Measurements from ENCODE around the gene FGF5. TPM values are rescaled to one million over a fixed set of nuclear protein-coding genes. Genes with fewer than 3 reads are reported as not detected.
"Not testable (repeated sequence)": the region's sequence is repeated elsewhere in the genome, so short reads cannot be mapped to it uniquely, and the experiment has no call there.

Gene FGF5
- total RNA-seq, 1 experiment from 2014 or later = not detected

- Histone ChIP-seq H4K91ac (ENCODE audit: insufficient read length, low read depth, low read length) (no peak overlapping the region), H3K4me1 (ENCODE audit: insufficient read depth, low read length) (no peaks in the 10 kb centered on the region), H3K23me2 (ENCODE audit: insufficient read length, low read depth, low read length, poor library complexity, severe bottlenecking) (no peaks in the 10 kb centered on the region), H3K79me2 (ENCODE audit: insufficient read depth, low read length) (no peaks in the 10 kb centered on the region), H3K27ac (ENCODE audit: insufficient read length, low read depth, low read length) (no peak overlapping the region), H2AK5ac (ENCODE audit: insufficient read length, low read length) (no peak overlapping the region), H3K9me3 (ENCODE audit: control insufficient read depth, low read depth, low read length) (no peaks in the 10 kb centered on the region), H2BK5ac (ENCODE audit: insufficient read length, low read length) (no peak overlapping the region), H2AFZ (ENCODE audit: low read length) (no peak overlapping the region), H3K14ac (ENCODE audit: insufficient read depth, low read length) (no peak overlapping the region), H3K4me2 (ENCODE audit: insufficient read depth, insufficient read length, low read length) (no peak overlapping the region), H3K79me1 (ENCODE audit: insufficient read depth, low read depth, low read length, poor library complexity, severe bottlenecking) (no peaks in the 10 kb centered on the region), H4K5ac (ENCODE audit: insufficient read length, low read depth, low read length) (no peak overlapping the region), H2BK20ac (ENCODE audit: low read depth, low read length, poor library complexity, severe bottlenecking) (no peak overlapping the region), H3T11ph (ENCODE audit: low read length) (no peak overlapping the region), H2BK12ac (ENCODE audit: insufficient read length, low read depth, low read length) (no peak overlapping the region), H3K27me3 (ENCODE audit: insufficient read depth, low read length) (no peaks in the 10 kb centered on the region; the same call in 1 of the 2 replicates), H2BK120ac (ENCODE audit: low read depth, low read length, poor library complexity, severe bottlenecking) (no peak overlapping the region), H3K18ac (ENCODE audit: insufficient read length, low read depth, low read length) (no peak overlapping the region), H3K56ac (ENCODE audit: insufficient read length, low read depth, low read length) (no peak overlapping the region), H3K4ac (ENCODE audit: low read depth, low read length) (no peak overlapping the region), H3K9ac (ENCODE audit: extremely low read depth, insufficient read length, low read length) (no peak overlapping the region), H4K20me1 (ENCODE audit: control insufficient read depth, insufficient read depth, insufficient read length) (no peaks in the 10 kb centered on the region), H3K23ac (ENCODE audit: insufficient read length, low read depth, low read length) (no peak overlapping the region), H2BK15ac (ENCODE audit: low read depth, low read length) (no peak overlapping the region), H4K8ac (replicated peaks; ENCODE audit: insufficient read length, low read depth, low read length) (no peak overlapping the region)
- Mint-ChIP-seq H3K4me3 (no peak overlapping the region), H3K9me3 (no peaks in the 10 kb centered on the region), H3K27me3 (ENCODE audit: low read depth) (peaks cover 16% of the 10 kb centered on the region), H3K36me3 (ENCODE audit: insufficient read depth in 1 of 3, low read depth in 3 of 3) (no peaks in the 10 kb centered on the region), H3K27ac (no peak overlapping the region), H3K4me1 (no peaks in the 10 kb centered on the region)
- no peak for DNase-seq
- TF ChIP-seq CTCF (conservative IDR thresholded peaks at IDR 0.05) = no peak
- no CpG with 5 or more reads among the region's 6 CpGs for WGBS (ENCODE audit: extremely low coverage, insufficient read length, low lambda C conversion rate)
Observed at GRCh38 chr4:80243274-80244018, 23.0 kb upstream of the FGF5 start.

DNA sequence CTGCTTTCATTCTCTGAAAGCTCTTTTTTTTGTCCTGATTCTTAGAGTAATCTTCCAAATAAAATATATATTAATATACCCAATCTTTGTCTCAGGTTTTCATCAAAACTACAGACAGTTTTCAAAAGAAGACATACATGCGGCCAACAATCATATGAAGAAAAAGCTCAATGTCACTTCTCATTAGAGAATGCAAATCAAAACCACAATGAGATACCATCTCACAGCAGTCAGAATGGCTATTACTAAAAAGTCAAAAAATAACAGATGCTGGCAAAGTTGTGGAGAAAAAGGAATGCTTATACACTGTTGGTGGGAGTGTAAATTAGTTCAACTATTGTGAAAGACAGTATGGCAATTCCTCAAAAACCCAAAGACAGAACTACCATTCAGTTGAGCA is 19.0 kb upstream of the FGF5 start:
- H2BK12ac ChIP-seq (ENCODE audit: insufficient read length, low read depth, low read length); H2BK120ac ChIP-seq (ENCODE audit: low read depth, low read length, poor library complexity, severe bottlenecking); H3K56ac ChIP-seq (ENCODE audit: insufficient read length, low read depth, low read length); H3K79me1 ChIP-seq (ENCODE audit: insufficient read depth, low read depth, low read length, poor library complexity, severe bottlenecking); H3K23me2 ChIP-seq (ENCODE audit: insufficient read length, low read depth, low read length, poor library complexity, severe bottlenecking); H2BK20ac ChIP-seq (ENCODE audit: low read depth, low read length, poor library complexity, severe bottlenecking); H3K79me2 ChIP-seq (ENCODE audit: insufficient read depth, low read length); H3K4me1 ChIP-seq (ENCODE audit: insufficient read depth, low read length); H3K9me3 Mint-ChIP-seq; H2BK15ac ChIP-seq (ENCODE audit: low read depth, low read length); H3K27ac ChIP-seq (ENCODE audit: insufficient read length, low read depth, low read length); H3K4me2 ChIP-seq (ENCODE audit: insufficient read depth, insufficient read length, low read length); H3K9me3 ChIP-seq (ENCODE audit: control insufficient read depth, low read depth, low read length); H3K23ac ChIP-seq (ENCODE audit: insufficient read length, low read depth, low read length); H3K4me1 Mint-ChIP-seq; H3T11ph ChIP-seq (ENCODE audit: low read length); H3K4ac ChIP-seq (ENCODE audit: low read depth, low read length); H4K91ac ChIP-seq (ENCODE audit: insufficient read length, low read depth, low read length); H4K8ac ChIP-seq (replicated peaks; ENCODE audit: insufficient read length, low read depth, low read length); H3K18ac ChIP-seq (ENCODE audit: insufficient read length, low read depth, low read length); H3K9ac ChIP-seq (ENCODE audit: extremely low read depth, insufficient read length, low read length); H3K36me3 Mint-ChIP-seq (ENCODE audit: insufficient read depth in 1 of 3, low read depth in 3 of 3); H3K27me3 ChIP-seq (ENCODE audit: insufficient read depth, low read length); H3K14ac ChIP-seq (ENCODE audit: insufficient read depth, low read length); H3K4me3 Mint-ChIP-seq; H4K5ac ChIP-seq (ENCODE audit: insufficient read length, low read depth, low read length); H2AFZ ChIP-seq (ENCODE audit: low read length); H2AK5ac ChIP-seq (ENCODE audit: insufficient read length, low read length); H4K20me1 ChIP-seq (ENCODE audit: control insufficient read depth, insufficient read depth, insufficient read length); DNase-seq; H3K27ac Mint-ChIP-seq; H2BK5ac ChIP-seq (ENCODE audit: insufficient read length, low read length): not testable (repeated sequence)
- no CpG with 5 or more reads among the region's 1 CpG for WGBS (ENCODE audit: extremely low coverage, insufficient read length, low lambda C conversion rate)
- H3K27me3 Mint-ChIP-seq (ENCODE audit: low read depth) = peaks cover 21% of the 10 kb centered on the region
